GM18526 (cell line): ENCODE data around the gene LYPD6.

Experiments
- POLR2A ChIP-seq: IDR thresholded peaks from 3 replicates; pipeline ENCODE4 v1.6.1; 2011; ENCODE audit not compliant: insufficient read length; ENCODE audit errors: extremely low read depth

Gene LYPD6

GRCh38 chr2:149420053-149420963, 89.9 kb downstream of the LYPD6 start:
- no peak for TF ChIP-seq POLR2A

- TF ChIP-seq POLR2A: no peak
Observed at GRCh38 chr2:149421791-149422190, 91.4 kb downstream of the LYPD6 start.

GRCh38 chr2:149422337-149422990, 92.1 kb downstream of the LYPD6 start:
- no peak for TF ChIP-seq POLR2A

- no peak for TF ChIP-seq POLR2A
Observed at GRCh38 chr2:149422991-149423338, 92.6 kb downstream of the LYPD6 start.

- TF ChIP-seq POLR2A: no peak
Observed at GRCh38 chr2:149423630-149424029, 93.2 kb downstream of the LYPD6 start.

- TF ChIP-seq POLR2A: no peak
Observed at GRCh38 chr2:149427387-149427786, 97.0 kb downstream of the LYPD6 start.

GRCh38 chr2:149428783-149429182, 98.4 kb downstream of the LYPD6 start:
- no peak for TF ChIP-seq POLR2A

- no peak for TF ChIP-seq POLR2A
Observed at GRCh38 chr2:149430743-149431736, 100.7 kb downstream of the LYPD6 start.

GRCh38 chr2:149438330-149438960, 108.1 kb downstream of the LYPD6 start:
- no peak for TF ChIP-seq POLR2A

GRCh38 chr2:149441255-149441654, 110.9 kb downstream of the LYPD6 start:
- TF ChIP-seq POLR2A: no peak

GRCh38 chr2:149442346-149442745, 112.0 kb downstream of the LYPD6 start:
- no peak for TF ChIP-seq POLR2A

- TF ChIP-seq POLR2A: no peak
Observed at GRCh38 chr2:149443150-149443549, 112.8 kb downstream of the LYPD6 start.

GRCh38 chr2:149446748-149447147, 116.4 kb downstream of the LYPD6 start:
- TF ChIP-seq POLR2A: no peak

GRCh38 chr2:149448315-149448714, 117.9 kb downstream of the LYPD6 start:
- no peak for TF ChIP-seq POLR2A

GRCh38 chr2:149449017-149449416, 118.6 kb downstream of the LYPD6 start:
- no peak for TF ChIP-seq POLR2A
